ENCODE measurements around the gene GCNT2.

GRCh38 chr6:10598084-10598960 is 77.2 kb downstream of the GCNT2 start:
- TF ChIP-seq CTCF (IDR thresholded peaks at IDR 0.05): no peak
- no peak for TF ChIP-seq EP300 (IDR thresholded peaks at IDR 0.05)
- TF ChIP-seq POLR2A (IDR thresholded peaks at IDR 0.05): no peak
- TF ChIP-seq POLR2AphosphoS5 (IDR thresholded peaks at IDR 0.05): no peak

Data from gastroesophageal sphincter (tissue), 3 donors.